Measurements from ENCODE around the gene COASY.

DNA sequence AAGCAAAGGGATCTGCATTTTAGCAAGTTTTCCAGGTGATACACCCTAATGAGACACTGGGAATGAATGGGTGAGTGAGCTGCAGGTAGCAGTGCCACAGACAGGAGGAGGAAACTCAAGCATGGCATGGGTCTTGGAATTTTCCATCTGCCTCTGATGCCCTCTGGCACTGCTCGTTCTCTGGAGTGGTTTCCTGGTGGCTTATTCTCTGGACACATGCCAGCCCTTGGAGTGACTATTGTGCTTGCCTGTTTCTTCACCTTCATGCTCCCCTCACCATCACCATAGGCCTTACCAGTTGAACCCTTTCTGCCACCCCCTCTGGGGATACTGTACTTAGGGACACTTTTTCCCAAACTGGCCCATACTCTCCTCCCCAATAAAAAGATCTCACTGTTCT, 1.6 kb downstream of the COASY start:
- TF ChIP-seq EGR1 (IDR thresholded peaks at IDR 0.05; ENCODE audit: low read depth in 2 of 2) = no peak
- TF ChIP-seq CTCF (IDR thresholded peaks at IDR 0.05; ENCODE audit: low read depth, low read length, missing input control) = no peak
- TF ChIP-seq TAF1 (conservative IDR thresholded peaks at IDR 0.05) = no peak
- TF ChIP-seq JUND (IDR thresholded peaks at IDR 0.05) = no peak
- TF ChIP-seq ATF3 (IDR thresholded peaks at IDR 0.05) = no peak
- TF ChIP-seq ZBTB33 (IDR thresholded peaks at IDR 0.05) = no peak
- TF ChIP-seq REST (IDR thresholded peaks at IDR 0.05) = no peak
- TF ChIP-seq FOXA2 (IDR thresholded peaks at IDR 0.05) = no peak
